ENCODE results near the gene KCNIP3. TPM values are rescaled to one million over a fixed set of nuclear protein-coding genes. Genes with fewer than 3 reads are reported as not detected.

Gene KCNIP3
- total and polyA plus RNA-seq, 8 donors, result 3.5 to 7.5 (median 3.6) TPM

DNA sequence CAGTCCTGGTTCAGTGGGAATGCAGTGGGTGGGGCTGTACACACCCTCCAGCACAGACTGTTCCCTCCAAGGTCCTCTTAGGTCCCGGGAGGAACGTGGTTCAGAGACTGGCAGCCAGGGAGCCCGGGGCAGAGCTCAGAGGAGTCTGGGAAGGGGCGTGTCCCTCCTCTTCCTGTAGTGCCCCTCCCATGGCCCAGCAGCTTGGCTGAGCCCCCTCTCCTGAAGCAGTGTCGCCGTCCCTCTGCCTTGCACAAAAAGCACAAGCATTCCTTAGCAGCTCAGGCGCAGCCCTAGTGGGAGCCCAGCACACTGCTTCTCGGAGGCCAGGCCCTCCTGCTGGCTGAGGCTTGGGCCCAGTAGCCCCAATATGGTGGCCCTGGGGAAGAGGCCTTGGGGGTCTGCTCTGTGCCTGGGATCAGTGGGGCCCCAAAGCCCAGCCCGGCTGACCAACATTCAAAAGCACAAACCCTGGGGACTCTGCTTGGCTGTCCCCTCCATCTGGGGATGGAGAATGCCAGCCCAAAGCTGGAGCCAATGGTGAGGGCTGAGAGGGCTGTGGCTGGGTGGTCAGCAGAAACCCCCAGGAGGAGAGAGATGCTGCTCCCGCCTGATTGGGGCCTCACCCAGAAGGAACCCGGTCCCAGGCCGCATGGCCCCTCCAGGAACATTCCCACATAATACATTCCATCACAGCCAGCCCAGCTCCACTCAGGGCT, 87.9 kb downstream of the KCNIP3 start:
- intact Hi-C loops (cut with DNase I), result no loop called here
- Histone ChIP-seq H3K36me3 (no peaks in the 10 kb centered on the region), H3K4me1 (no peaks in the 10 kb centered on the region), H3K27ac (no peak overlapping the region), H3K9me3 (no peaks in the 10 kb centered on the region), H3K4me3 (no peak overlapping the region), H3K27me3 (no peaks in the 10 kb centered on the region)
- peak in 1 of 4 donors; percentile 13 for ATAC-seq
- no peak for FAIRE-seq
- 62 to 80% methylated on average over 12 of the region's 12 CpGs for WGBS, 2 donors
- peak in 2 of 6 donors; percentile 9 to 62 for DNase-seq
- TF ChIP-seq, protein P1, sequence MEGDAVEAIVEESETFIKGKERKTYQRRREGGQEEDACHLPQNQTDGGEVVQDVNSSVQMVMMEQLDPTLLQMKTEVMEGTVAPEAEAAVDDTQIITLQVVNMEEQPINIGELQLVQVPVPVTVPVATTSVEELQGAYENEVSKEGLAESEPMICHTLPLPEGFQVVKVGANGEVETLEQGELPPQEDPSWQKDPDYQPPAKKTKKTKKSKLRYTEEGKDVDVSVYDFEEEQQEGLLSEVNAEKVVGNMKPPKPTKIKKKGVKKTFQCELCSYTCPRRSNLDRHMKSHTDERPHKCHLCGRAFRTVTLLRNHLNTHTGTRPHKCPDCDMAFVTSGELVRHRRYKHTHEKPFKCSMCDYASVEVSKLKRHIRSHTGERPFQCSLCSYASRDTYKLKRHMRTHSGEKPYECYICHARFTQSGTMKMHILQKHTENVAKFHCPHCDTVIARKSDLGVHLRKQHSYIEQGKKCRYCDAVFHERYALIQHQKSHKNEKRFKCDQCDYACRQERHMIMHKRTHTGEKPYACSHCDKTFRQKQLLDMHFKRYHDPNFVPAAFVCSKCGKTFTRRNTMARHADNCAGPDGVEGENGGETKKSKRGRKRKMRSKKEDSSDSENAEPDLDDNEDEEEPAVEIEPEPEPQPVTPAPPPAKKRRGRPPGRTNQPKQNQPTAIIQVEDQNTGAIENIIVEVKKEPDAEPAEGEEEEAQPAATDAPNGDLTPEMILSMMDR (IDR thresholded peaks at IDR 0.05), result no peak

DNA sequence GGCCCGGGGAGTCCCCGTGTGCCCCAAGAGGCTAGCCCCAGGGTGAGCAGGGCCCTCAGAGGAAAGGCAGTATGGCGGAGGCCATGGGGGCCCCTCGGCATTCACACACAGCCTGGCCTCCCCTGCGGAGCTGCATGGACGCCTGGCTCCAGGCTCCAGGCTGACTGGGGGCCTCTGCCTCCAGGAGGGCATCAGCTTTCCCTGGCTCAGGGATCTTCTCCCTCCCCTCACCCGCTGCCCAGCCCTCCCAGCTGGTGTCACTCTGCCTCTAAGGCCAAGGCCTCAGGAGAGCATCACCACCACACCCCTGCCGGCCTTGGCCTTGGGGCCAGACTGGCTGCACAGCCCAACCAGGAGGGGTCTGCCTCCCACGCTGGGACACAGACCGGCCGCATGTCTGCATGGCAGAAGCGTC, 88.4 kb downstream of the KCNIP3 start:
- peak in 2 of 6 donors; percentile 12 to 62 for DNase-seq
- H3K9me3 ChIP-seq, result no peaks in the 10 kb centered on the region
- intact Hi-C loops (cut with DNase I), result no loop called here
- no peaks in the 10 kb centered on the region for H3K27me3 ChIP-seq
- no peak for ATAC-seq
- no peak overlapping the region for H3K27ac ChIP-seq
- FAIRE-seq, result no peak
- no peak overlapping the region for H3K4me3 ChIP-seq
- H3K36me3 ChIP-seq, result no peaks in the 10 kb centered on the region
- no peaks in the 10 kb centered on the region for H3K4me1 ChIP-seq
- TF ChIP-seq, protein P1 (IDR thresholded peaks at IDR 0.05), result no peak
- WGBS, 2 donors, result 83 to 84% methylated on average over 9 to 12 of the region's 12 CpGs

DNA sequence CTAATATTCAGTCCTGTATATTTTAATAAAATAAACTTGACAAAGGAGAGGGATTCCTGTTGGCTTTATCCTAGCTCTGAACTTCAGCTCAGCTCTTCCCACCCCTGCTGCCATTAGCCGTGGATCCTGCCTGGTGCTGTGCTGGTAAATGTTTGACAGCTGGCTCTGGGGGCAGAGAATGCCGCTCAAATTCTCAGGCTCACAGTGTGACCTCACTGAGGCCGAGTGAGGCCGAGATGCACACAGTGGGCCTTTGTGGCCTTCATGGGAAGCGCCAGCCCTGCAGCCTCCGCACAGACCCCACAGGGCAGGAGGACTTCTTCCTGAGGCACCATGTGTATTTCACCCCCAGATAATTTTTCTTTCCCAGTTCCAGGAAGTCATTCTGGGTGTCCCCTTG, 88.9 kb downstream of the KCNIP3 start:
- 68 to 75% methylated on average over 6 of the region's 6 CpGs for WGBS, 2 donors
- intact Hi-C loops (cut with DNase I), result no loop called here
- Histone ChIP-seq H3K27ac (no peak overlapping the region), H3K9me3 (no peaks in the 10 kb centered on the region), H3K27me3 (no peaks in the 10 kb centered on the region), H3K4me3 (no peak overlapping the region), H3K36me3 (no peaks in the 10 kb centered on the region), H3K4me1 (peaks cover 0 to 2% (median 0%) of the 10 kb centered on the region in 3 donors)
- peak in 1 of 6 donors; percentile 5 for DNase-seq
- TF ChIP-seq, protein P1 (IDR thresholded peaks at IDR 0.05), result no peak
- no peak for FAIRE-seq
- ATAC-seq, result no peak

DNA sequence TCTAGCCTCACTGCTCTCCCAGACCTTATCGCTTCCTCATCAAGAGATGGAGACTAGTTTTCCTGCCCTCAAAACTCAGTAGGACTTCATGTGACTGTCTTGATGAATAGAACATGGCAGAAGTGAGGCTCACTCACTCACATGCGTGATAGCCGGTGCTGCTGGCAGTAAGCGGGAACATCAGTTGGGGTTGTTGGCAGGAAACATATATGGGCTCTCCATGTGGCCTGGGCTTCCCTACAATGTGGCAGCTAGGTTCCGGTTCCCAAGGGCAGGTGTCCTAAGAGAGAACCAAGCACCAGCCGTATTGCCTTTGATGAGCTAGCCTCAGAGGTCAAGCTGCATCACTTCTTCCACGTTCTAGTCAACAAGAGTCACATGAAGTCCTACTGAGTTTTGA, 90.2 kb downstream of the KCNIP3 start:
- Histone ChIP-seq H3K27me3 (no peaks in the 10 kb centered on the region), H3K4me3 (no peak overlapping the region), H3K27ac (no peak overlapping the region), H3K4me1 (peaks cover 0 to 12% (median 9%) of the 10 kb centered on the region in 3 donors), H3K36me3 (no peaks in the 10 kb centered on the region), H3K9me3 (no peaks in the 10 kb centered on the region)
- no peak for FAIRE-seq
- WGBS, 2 donors, result 84% methylated on average over 7 of the region's 7 CpGs
- no peak for DNase-seq
- TF ChIP-seq, protein P1 (IDR thresholded peaks at IDR 0.05), result no peak
- intact Hi-C loops (cut with DNase I), result no loop called here
- no peak for ATAC-seq

DNA sequence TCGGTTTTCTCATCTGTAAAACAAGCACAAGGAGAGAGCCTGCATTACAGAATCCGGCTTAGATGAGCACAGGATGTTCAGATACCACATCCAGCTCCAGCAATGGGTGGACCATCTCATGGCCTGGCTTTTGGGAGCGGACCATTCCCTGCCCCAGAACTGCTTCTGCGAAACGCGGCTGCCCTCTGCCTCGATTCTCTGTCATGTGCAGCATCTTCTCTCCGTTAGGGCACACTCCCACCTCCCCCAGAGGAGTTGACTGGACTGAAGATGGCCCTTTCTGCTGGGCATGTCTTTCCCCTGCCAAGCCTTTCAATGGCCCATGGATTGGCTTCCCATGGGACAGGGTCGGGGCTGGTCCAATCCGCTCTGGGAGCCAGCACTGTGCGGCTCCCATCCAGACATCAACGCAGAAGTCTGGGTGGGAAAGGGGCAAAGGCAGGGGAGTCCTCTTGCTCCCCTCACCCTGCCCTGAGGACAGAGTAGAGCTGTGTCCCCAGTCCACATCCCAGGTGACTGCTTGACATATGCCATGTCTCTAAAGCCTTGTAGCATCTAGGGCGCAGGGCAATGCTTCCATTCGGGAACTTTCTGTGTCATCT, 91.0 kb downstream of the KCNIP3 start:
- 74 to 79% methylated on average over 14 of the region's 14 CpGs for WGBS, 2 donors
- FAIRE-seq, result no peak

More for the DNA sequence above, 91.0 kb downstream of the KCNIP3 start:
- Histone ChIP-seq H3K4me1 (peaks cover 0 to 18% (median 10%) of the 10 kb centered on the region in 3 donors), H3K9me3 (no peaks in the 10 kb centered on the region), H3K27ac (no peak overlapping the region), H3K36me3 (no peaks in the 10 kb centered on the region), H3K4me3 (no peak overlapping the region), H3K27me3 (no peaks in the 10 kb centered on the region)
- no peak for ATAC-seq
- TF ChIP-seq, protein P1 (IDR thresholded peaks at IDR 0.05), result no peak
- DNase-seq, result no peak
- intact Hi-C loops (cut with DNase I), result no loop called here

Measured in pancreas (tissue), 10 donors.